GM20431 (cell line): ENCODE results near the gene LCOR.
"Not testable (repeated sequence)": the region's sequence is repeated elsewhere in the genome, so short reads cannot be mapped to it uniquely, and the experiment has no call there.

Source experiments
- in situ Hi-C: fragments of 300-500 bp; cut with MseI, MboI; formaldehyde crosslinking; loops from one replicate; pipeline ENCODE4 v1.15.0; 2020; ENCODE audit warnings: low sequenced_read_pairs; ENCODE audit not compliant: unreplicated experiment

Gene LCOR

GRCh38 chr10:96919785-96920430 is 87.8 kb downstream of the LCOR start:
- in situ Hi-C loops: no loop called here

DNA sequence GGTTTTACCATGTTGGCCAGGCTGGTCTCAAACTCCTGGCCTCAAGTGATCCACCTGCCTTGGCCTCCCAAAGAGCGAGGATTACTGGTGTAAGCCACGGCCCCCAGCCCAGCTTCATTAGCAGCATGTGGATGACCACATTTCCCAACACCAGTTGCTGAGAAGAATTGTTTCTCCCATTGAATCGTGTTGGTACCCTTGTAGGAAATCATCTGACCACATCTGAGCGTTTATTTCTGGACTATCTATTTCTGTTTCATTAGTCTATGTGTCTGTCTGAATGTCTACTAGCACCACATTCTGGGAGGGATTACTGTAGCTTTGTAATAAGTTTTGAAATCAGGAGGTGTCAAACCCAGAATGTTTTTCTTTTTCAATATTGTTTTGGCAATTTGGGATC is 89.6 kb downstream of the LCOR start:
- in situ Hi-C loops: no loop called here

- in situ Hi-C loops: no loop called here
Observed at GRCh38 chr10:96922978-96923948, 91.2 kb downstream of the LCOR start.

- in situ Hi-C loops: no loop called here
Observed at GRCh38 chr10:96924861-96925260, 92.8 kb downstream of the LCOR start.

DNA sequence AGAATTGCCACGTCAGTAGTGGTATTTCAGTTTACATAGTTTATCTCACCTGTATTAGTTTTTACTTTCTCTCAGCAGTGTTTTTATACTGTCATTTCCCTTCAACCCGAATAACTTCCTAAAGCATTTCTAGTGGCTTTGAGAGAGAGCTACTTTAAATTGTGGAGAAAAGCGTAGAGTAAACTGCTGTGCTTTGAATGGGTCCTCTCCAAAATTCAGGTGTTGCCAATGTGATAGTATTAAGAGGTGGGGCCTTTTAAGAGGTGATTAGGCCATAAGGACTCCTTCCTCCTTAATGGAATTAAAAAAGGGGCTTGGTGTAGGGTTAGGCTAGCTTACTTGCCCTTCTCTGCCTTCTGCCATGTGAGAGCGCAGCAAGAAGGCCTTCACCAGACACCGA is 98.4 kb downstream of the LCOR start:
- in situ Hi-C loops: no loop called here

DNA sequence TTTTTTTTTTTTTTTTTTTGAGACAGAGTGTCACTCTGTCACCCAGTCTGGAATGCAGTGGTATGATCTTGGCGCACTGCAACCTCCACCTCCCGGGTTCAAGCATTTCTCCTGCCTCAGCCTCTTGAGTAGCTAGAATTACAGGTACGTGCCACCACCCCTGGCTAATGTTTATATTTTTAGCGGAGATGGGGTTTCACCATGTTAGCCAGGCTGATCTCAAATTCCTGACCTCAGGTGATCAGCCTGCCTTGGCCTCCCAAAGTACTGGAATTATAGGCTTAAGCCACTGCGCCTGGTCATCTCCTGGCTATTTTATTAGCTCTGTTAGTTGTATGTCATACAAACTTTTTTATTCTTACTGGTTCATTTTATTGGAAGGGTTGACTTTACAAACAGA is 103.0 kb downstream of the LCOR start:
- in situ Hi-C loops: no loop called here

DNA sequence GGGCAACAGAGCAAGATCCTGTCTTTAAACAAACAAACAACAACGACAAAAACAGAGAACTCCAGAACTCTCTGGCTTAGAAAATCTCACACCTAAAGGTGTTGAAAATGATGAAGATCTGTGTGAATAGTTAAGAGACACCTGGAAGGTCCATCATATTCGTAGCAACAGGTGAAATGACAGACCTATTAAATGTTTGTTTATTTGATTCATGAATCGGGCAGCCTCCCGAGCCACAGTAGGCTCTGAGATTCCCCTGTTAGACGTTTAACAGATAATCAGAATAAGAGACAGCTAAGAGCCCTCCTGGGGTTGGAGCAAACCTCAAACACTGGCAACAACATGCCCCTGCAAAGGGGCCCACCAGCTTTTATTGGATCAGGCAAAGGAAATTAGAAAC is 103.7 kb downstream of the LCOR start:
- in situ Hi-C loops: no loop called here

- in situ Hi-C loops: not testable (repeated sequence)
Observed at GRCh38 chr10:96943161-96943560, 111.1 kb downstream of the LCOR start.

- in situ Hi-C loops: no loop called here
Observed at GRCh38 chr10:96947036-96947435, 114.9 kb downstream of the LCOR start.

GRCh38 chr10:96949039-96949683 is 117.1 kb downstream of the LCOR start:
- in situ Hi-C loops: no loop called here

- in situ Hi-C loops: no loop called here
Observed at GRCh38 chr10:96951954-96952353, 119.9 kb downstream of the LCOR start.

DNA sequence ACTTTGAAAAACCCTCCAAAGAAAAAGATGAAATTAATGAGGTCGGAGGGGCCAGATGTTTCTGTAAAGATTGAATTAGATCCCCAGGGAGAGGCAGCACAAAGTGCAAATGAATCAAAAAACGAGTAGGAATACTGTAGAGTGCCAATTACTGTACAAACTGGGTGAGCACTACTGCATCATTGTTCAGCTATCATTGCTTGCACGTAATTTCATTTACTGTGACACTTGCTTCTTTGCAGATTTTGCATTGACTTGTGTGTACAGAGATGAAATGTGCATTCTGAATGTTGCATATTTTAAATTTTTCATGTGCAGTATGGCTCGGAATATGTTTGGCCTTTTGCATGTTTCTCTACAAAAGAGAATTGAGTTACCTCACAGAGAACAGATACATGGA is 123.7 kb downstream of the LCOR start:
- in situ Hi-C loops: no loop called here

- in situ Hi-C loops: no loop called here
Observed at GRCh38 chr10:96958071-96958470, 126.0 kb downstream of the LCOR start.

- in situ Hi-C loops: no loop called here
Observed at GRCh38 chr10:96959733-96960132, 127.6 kb downstream of the LCOR start.

- in situ Hi-C loops: no loop called here
Observed at GRCh38 chr10:96960872-96961271, 128.8 kb downstream of the LCOR start.

GRCh38 chr10:96964131-96964530 is 132.0 kb downstream of the LCOR start:
- in situ Hi-C loops: no loop called here

DNA sequence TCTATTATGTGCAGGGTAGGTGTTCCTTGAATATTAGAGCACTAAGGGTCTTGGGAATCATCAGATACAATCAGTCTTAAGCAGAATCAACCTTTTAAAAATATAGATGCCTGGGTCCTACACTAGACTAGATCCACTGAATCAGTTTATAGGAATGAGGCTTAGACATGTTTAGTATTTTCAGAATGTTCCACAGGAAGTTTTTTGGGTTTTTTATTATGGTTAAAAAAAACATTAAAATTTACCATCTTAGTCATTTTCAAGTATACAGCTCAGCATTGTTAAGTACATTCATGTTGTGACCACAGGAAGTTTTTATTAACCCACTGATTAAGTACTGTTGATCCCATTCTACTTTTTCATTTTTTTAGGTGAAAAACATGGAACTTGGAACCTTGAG is 135.7 kb downstream of the LCOR start:
- in situ Hi-C loops: no loop called here

GRCh38 chr10:96968682-96969423 is 136.8 kb downstream of the LCOR start:
- in situ Hi-C loops: no loop called here

DNA sequence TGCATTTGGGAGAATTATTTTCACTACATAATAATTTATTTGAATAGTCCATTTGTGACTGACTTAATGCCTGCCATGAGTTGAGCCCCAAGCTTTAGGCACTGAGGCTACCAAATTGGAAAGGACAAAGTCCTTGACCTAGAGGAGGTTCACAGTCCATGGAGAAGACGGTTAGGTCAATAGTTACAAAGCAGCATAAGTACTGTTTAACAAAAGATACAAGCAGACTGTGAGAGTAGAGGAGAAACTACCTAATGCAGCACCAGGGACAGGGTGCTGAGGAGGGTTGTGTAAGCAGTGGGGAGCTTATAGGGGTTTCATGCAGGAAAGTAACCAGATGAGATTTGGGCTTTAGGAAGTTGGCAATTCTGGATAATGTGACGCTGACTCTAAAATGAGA is 139.2 kb downstream of the LCOR start:
- in situ Hi-C loops: no loop called here

- in situ Hi-C loops: no loop called here
Observed at GRCh38 chr10:96972264-96972663, 140.2 kb downstream of the LCOR start.
